G401 (cell line): ENCODE data around the gene WDPCP. TPM values are rescaled to one million over a fixed set of nuclear protein-coding genes. Genes with fewer than 3 reads are reported as not detected.
"Not testable (repeated sequence)": the region's sequence is repeated elsewhere in the genome, so short reads cannot be mapped to it uniquely, and the experiment has no call there.

Experiments used
- DNase-seq: peaks from one replicate; pipeline ENCODE4 v3.0.0-alpha.2; 2015; ENCODE audit warnings: low spot score
- in situ Hi-C: cut with HindIII; loops from 2 replicates; pipeline ENCODE4 v1.10.0; 2016; ENCODE audit warnings: low sequenced_read_pairs, mixed read lengths
- total RNA-seq: library from RNA; depleted of rRNA; stranded (reverse); fragments of >200 nt; shearing (Covaris generic); gene quantifications from 2 replicates; pipeline ENCODE4 v1.2.3, GENCODE V29; 2014; rRNA removed

Gene WDPCP
- total RNA-seq, 1 experiment from 2014 or later, result 15.3 TPM

DNA sequence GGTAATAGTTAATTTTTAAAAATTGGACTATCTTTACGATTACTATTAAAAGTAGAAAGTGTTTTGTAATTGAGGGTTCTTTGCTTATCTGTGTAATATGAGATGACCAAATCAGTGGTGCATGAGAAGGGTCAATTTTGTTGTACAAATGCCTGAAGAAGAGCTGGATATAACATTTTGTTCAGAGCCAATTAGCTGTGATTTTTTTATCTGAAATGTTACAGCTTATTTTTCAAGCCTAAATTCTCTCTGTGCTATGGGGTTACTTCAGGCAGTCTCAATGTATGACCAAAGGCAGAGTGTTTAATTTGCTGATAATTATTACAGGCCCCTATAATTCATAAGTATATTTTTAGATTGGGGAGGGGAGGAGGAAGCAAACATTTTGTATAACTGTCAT lies 495.9 kb downstream of the WDPCP start:
- in situ Hi-C loops, result no loop called here
- no peak for DNase-seq

DNA sequence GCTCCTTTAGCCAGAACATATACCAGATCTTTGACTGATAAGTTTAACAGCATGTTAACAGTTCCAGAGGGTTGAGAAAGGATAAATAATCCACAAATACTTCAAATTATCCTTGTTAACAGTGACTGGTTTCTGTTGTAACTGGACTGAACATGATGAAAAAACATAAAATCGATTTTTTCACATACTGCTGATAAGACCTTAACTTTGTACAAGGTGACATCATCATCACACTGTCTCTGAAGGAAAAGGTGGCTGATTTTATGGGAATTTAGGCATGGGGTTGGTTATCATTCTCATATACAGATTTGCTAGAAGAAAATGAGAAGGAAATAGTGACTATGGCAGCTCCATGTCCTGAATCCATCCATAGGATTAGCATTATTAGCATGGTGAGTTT lies 501.6 kb downstream of the WDPCP start:
- in situ Hi-C loops, result no loop called here
- no peak for DNase-seq

DNA sequence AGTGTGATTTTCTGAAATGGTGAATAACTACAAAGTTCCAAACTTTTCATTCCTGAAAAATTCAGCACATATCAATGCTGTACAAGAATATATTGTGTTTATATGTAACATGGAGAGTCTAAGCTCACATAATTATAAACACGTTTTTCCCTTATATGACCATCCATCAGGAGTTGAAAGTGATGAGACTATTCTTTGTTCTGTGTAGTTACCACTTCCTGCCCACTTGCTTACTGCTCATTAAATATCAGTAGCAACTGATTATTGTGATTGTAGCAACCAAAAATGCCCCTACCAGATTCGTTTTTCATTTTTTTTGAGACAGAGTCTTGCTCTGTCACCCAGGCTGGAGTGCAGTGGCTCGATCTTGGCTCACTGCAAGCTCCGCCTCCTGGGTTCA lies 506.9 kb downstream of the WDPCP start:
- in situ Hi-C loops, result no loop called here
- DNase-seq, result no peak

DNA sequence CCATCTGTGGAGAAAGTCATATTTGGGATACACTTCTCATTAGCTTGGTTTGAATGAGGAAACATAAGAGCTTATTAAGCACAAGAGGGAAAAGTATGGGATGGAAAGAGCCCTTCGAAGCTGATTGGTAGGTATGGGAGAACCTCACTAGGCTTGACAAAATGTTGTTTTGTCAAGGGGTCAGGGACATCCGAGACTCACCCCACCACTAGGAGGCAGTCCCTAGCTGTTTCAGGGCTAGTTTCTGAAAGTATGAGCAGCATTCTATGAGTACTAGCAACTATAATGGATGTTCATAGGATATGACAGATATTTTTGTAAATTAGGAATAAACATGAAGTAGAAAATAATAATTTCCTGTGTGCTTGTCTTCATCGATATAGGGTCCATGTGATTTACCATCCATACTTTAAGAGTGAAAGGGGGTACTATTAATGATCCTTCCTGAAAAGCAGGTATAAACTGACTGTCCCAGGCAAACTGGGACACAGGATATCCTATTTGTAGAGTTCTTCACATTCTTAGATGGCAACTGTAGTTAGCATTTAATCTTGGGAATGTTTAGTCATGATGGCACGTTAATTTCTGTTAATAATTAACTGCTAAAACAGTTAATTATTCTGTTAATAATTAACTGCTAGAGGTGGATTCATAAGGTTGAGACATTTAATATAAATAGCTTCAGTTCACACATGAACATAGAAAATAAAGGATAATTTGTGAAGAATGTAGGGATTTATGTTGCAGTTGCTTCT lies 509.2 kb downstream of the WDPCP start:
- in situ Hi-C loops, result no loop called here

DNA sequence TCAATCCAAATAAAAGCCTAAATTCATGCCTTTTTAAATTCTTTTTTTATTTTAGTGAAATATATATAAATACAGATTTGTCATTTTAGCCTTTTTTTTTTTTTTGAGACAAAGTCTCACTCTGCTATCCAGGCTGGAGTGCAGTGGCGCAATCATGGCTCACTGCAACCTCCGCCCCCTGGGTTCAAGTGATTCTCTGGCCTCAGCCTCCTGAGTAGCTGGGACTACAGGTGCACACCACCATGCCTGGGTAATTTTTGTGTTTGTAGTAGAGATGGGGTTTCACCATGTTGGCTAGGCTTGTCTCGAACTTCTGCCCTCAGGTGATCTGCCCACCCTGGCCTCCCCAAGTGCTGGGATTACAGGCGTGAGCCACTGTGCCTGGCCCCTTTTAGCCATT lies 513.9 kb downstream of the WDPCP start:
- DNase-seq, in situ Hi-C loops: not testable (repeated sequence)

More for the DNA sequence above, 509.2 kb downstream of the WDPCP start:
- peak; percentile 9 for DNase-seq

DNA sequence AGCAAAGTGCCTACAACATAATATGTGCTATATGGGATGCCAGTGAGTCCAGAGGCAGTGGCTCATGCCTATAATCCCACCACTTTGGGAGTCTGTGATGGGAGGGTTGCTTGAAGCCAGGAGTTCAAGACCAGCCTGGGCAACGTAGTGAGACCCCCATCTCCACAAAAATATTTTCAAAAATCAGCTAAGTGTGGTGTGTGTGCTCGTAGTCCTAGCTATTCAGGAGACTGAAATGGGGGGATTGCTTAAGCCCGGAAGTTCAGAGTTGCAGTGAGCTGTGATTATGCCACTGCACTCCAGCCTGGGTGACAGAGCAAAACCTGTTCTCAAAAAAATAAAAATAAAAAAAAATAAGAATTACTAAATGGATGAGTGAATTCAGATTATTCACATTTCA lies 514.3 kb downstream of the WDPCP start:
- no peak for DNase-seq
- in situ Hi-C loops, result no loop called here

DNA sequence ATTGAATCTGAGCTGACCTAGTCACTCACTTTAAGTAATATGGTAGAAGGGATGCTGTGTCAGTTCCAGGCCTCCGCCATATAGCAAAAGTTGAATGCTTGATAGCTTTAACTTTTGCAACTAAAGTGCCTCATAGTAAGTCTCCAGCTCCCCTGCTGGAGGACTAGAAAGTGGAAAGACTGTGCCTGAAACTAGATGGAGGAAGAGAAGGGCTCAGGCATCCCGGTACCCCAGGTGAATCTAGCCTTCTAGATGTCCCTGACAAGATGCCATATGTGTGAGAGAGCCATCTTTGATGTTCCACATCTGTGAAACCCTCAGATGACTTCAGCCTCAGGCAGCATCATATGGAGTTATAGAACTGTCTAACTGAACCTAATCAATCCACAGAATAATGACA lies 516.6 kb downstream of the WDPCP start:
- DNase-seq, result no peak
- in situ Hi-C loops, result no loop called here

Other genes with a start within 250 kb of the WDPCP start
- 510 and 523 TPM in 2 replicates for gene MDH1, start 486 bp upstream of the WDPCP start, total RNA-seq